WTC11 (cell line): Measurements from ENCODE around the gene GRB10. TPM values are rescaled to one million over a fixed set of nuclear protein-coding genes. Genes with fewer than 3 reads are reported as not detected.

ENCODE experiments used
- ATAC-seq: fragments of 200-7000 bp; cut with Tn5 transposase; 2 replicates; pipeline ENCODE4 v1.10.0; 2021; ENCODE audit warnings: mild to moderate bottlenecking, moderate library complexity
- CTCF ChIA-PET: fragments of 300-600 bp; sonication (Branson Sonifier 250); formaldehyde crosslinking; loops from one replicate; lab custom pipeline; 2021; ENCODE audit warnings: antibody characterized with exemption; lab: Charles Lee
- POLR2A ChIA-PET: fragments of 350-600 bp; sonication (Branson Sonifier 250); formaldehyde crosslinking; loops from one replicate; lab custom pipeline; 2021; ENCODE audit warnings: antibody characterized with exemption; lab: Charles Lee
- DNase-seq: peaks from one replicate; pipeline ENCODE4 v3.0.0; 2021; ENCODE audit warnings: low spot score
- H3K27ac Mint-ChIP-seq: 2 replicates; pipeline ENCODE4 v1.8.0; 2021; ENCODE audit warnings: mixed read lengths
- H3K27me3 Mint-ChIP-seq: 2 replicates; pipeline ENCODE4 v1.8.0; 2021; ENCODE audit warnings: low read depth, mild to moderate bottlenecking, moderate library complexity, mixed read lengths
- H3K36me3 Mint-ChIP-seq: 2 replicates; pipeline ENCODE4 v1.8.0; 2021; ENCODE audit warnings: mixed read lengths
- H3K4me1 Mint-ChIP-seq: 2 replicates; pipeline ENCODE4 v1.8.0; 2022; ENCODE audit warnings: mixed read lengths
- H3K4me3 Mint-ChIP-seq: 2 replicates; pipeline ENCODE4 v1.8.0; 2021; ENCODE audit warnings: mild to moderate bottlenecking, moderate library complexity, mixed read lengths
- H3K9me3 Mint-ChIP-seq: 2 replicates; pipeline ENCODE4 v1.8.0; 2021; ENCODE audit warnings: mixed read lengths
- CTCF ChIP-seq: fragments of 200-600 bp; IDR thresholded peaks from 2 replicates; pipeline ENCODE4 v1.8.0; 2022; ENCODE audit warnings: antibody characterized with exemption
- FOXJ3 ChIP-seq: sonication (generic); formaldehyde crosslinking; IDR thresholded peaks from 2 replicates; pipeline ENCODE4 v1.9.0; 2021; ENCODE audit warnings: missing genetic modification reagents, mild to moderate bottlenecking, borderline replicate concordance
- GTF2I ChIP-seq: fragments of 250-450 bp; sonication (Bioruptor Pico); conservative IDR thresholded peaks from 2 replicates; pipeline ENCODE4 v1.4.0; 2021; ENCODE audit warnings: mild to moderate bottlenecking
- IRF2 ChIP-seq: sonication (generic); formaldehyde crosslinking; IDR thresholded peaks from 2 replicates; pipeline ENCODE4 v1.8.0; 2022; ENCODE audit warnings: low read depth, missing genetic modification reagents, borderline replicate concordance
- JUN ChIP-seq: sonication (generic); formaldehyde crosslinking; IDR thresholded peaks from 2 replicates; pipeline ENCODE4 v1.8.0; 2023; ENCODE audit warnings: mild to moderate bottlenecking, missing genetic modification reagents
- KAT7 ChIP-seq: sonication (generic); formaldehyde crosslinking; IDR thresholded peaks from 2 replicates; pipeline ENCODE4 v1.8.1; 2023; ENCODE audit warnings: missing genetic modification reagents, mild to moderate bottlenecking, borderline replicate concordance
- MXD4 ChIP-seq: fragments of 250-450 bp; sonication (Bioruptor Pico); IDR thresholded peaks from 2 replicates; pipeline ENCODE4 v1.8.0; 2021; ENCODE audit warnings: mild to moderate bottlenecking, moderate library complexity, borderline replicate concordance
- NFYB ChIP-seq: sonication (generic); formaldehyde crosslinking; conservative IDR thresholded peaks from 2 replicates; pipeline ENCODE4 v1.8.0; 2022; ENCODE audit warnings: low read depth, missing genetic modification reagents
- RORB ChIP-seq: fragments of 250-450 bp; sonication (Bioruptor Pico); IDR thresholded peaks from 2 replicates; pipeline ENCODE4 v1.9.0; 2021; ENCODE audit warnings: mild to moderate bottlenecking
- USF2 ChIP-seq: sonication (generic); formaldehyde crosslinking; IDR thresholded peaks from 2 replicates; pipeline ENCODE4 v1.8.1; 2023; ENCODE audit warnings: mild to moderate bottlenecking, missing genetic modification reagents, moderate library complexity
- ZNF121 ChIP-seq: sonication (generic); formaldehyde crosslinking; IDR thresholded peaks from 2 replicates; pipeline ENCODE4 v1.8.0; 2023; ENCODE audit warnings: missing genetic modification reagents
- ZNF317 ChIP-seq: sonication (generic); formaldehyde crosslinking; IDR thresholded peaks from 2 replicates; pipeline ENCODE4 v1.8.1; 2023; ENCODE audit warnings: low read depth, mild to moderate bottlenecking, moderate library complexity, missing genetic modification reagents, borderline replicate concordance
- ZNF423 ChIP-seq: fragments of 250-450 bp; sonication (Bioruptor Pico); IDR thresholded peaks from 2 replicates; pipeline ENCODE4 v2.1.2; 2022; ENCODE audit warnings: mild to moderate bottlenecking, moderate library complexity
- ZSCAN18 ChIP-seq: fragments of 250-450 bp; sonication (Bioruptor Pico); IDR thresholded peaks from 2 replicates; pipeline ENCODE4 v2.1.2; 2022; ENCODE audit warnings: mild to moderate bottlenecking, moderate library complexity
- total RNA-seq: library from RNA; stranded (reverse); gene quantifications from 3 replicates; pipeline ENCODE4 v1.2.3, GENCODE V29; 2021
- TF ChIP-seq, protein P1 (sequence below): sonication (generic); formaldehyde crosslinking; IDR thresholded peaks from 2 replicates; pipeline ENCODE4 v1.8.0; 2022; ENCODE audit warnings: mild to moderate bottlenecking, missing genetic modification reagents
- TF ChIP-seq, protein P2 (sequence below): sonication (generic); formaldehyde crosslinking; IDR thresholded peaks from 2 replicates; pipeline ENCODE4 v1.8.1; 2023; ENCODE audit warnings: mild to moderate bottlenecking, moderate library complexity, missing genetic modification reagents
- TF ChIP-seq, protein P3 (sequence below): sonication (generic); formaldehyde crosslinking; IDR thresholded peaks from 2 replicates; pipeline ENCODE4 v1.8.0; 2022; ENCODE audit warnings: mild to moderate bottlenecking, missing genetic modification reagents
- TF ChIP-seq, protein P4 (sequence below): sonication (generic); formaldehyde crosslinking; IDR thresholded peaks from 2 replicates; pipeline ENCODE4 v1.8.1; 2023; ENCODE audit warnings: mild to moderate bottlenecking, missing genetic modification reagents, borderline replicate concordance

GRB10 gene
- total RNA-seq, 1 experiment from 2014 or later, result 103 TPM

GRCh38 chr7:50742401-50742800, 40.3 kb downstream of the GRB10 start:
- ATAC-seq, result no peak
- peaks cover 14% of the 10 kb centered on the region for H3K9me3 Mint-ChIP-seq
- POLR2A ChIA-PET, result no interaction called here
- no peak for TF ChIP-seq MXD4 (CRISPR knock-in tag)
- TF ChIP-seq, all 79 proteins: peak for 0
- H3K27ac Mint-ChIP-seq, result no peak overlapping the region
- H3K4me1 Mint-ChIP-seq, result peaks cover 52% of the 10 kb centered on the region
- peaks cover 5% of the 10 kb centered on the region; the same call in 1 of the 2 replicates for H3K36me3 Mint-ChIP-seq
- H3K27me3 Mint-ChIP-seq, result no peaks in the 10 kb centered on the region
- CTCF ChIA-PET, result no interaction called here
- H3K4me3 Mint-ChIP-seq, result no peak overlapping the region
- DNase-seq, result no peak

DNA sequence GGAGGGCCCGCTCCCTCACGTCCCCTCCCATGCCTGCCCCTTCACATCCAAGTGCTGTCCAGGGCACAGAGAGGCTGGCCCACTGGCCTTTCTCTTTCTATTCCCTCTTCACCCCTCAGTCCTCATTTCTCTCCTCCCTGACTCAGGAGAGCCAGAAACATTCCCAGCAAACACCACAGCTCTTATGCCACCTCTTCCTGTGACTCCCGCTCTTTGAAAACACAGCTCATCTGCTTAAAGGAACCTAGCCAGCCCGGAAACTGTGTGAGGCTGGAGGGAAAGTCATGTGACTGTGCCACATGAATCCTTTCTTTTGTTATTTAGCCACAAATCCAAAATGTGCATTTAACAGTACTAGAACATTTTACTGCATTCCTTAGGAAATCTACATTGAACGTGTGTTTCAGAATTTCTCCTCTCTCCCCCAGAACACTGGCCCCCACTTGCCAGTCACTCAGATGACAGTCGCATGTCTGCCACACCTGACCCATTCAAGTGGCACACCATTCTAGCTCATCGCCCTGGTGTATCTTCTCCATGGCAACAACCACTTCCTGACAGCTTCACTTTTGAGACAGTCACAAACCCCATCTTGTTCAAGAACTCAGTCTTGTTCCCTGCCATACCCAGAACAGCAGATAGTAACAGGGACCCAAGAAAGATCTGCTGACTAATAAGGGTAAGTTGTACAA, 42.8 kb downstream of the GRB10 start:
- Mint-ChIP-seq H3K9me3 (peaks cover 18% of the 10 kb centered on the region), H3K27ac (peak overlapping the region; percentile 25), H3K4me1 (peaks cover 30% of the 10 kb centered on the region), H3K4me3 (no peak overlapping the region)
- POLR2A ChIA-PET, result no interaction called here
- TF ChIP-seq GTF2I (no peak), USF2 (CRISPR knock-in tag) (peak; percentile 57), ZNF121 (no peak)
- TF ChIP-seq, all 79 proteins: peak for 1
- ATAC-seq (peak; percentile 70), DNase-seq (no peak)
- Mint-ChIP-seq H3K27me3 (no peaks in the 10 kb centered on the region), H3K36me3 (peaks cover 5% of the 10 kb centered on the region; the same call in 1 of the 2 replicates)
- CTCF ChIA-PET, result interaction anchor here (1.0 kb wide), 1 partner anchor 261 kb away, joined by 3 read pairs; no protein-coding TSS in a partner anchor

DNA sequence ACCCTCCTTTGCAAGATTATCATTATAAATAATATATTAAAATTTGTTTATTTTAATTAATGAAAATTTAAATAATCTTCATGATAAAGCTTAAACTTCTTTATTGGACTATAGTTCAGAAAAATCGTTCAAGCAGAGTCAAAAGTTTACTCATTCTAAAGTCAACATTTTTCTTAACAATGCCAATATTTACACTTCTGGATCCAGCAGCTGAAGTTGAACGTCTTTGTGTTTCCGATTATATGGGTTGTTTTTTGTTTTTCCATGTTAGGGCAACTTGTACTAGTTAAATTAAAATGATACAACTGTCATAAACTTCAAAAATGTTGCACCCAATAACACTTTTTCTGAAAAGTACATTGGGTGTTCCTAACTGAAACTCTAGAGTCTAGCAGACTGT, 43.8 kb downstream of the GRB10 start:
- POLR2A ChIA-PET, result interaction anchor here (0.5 kb wide), 1 partner anchor 406 kb away, joined by 4 read pairs; no protein-coding TSS in a partner anchor
- Mint-ChIP-seq H3K4me3 (no peak overlapping the region), H3K27ac (no peak overlapping the region), H3K27me3 (no peaks in the 10 kb centered on the region), H3K36me3 (peaks cover 5% of the 10 kb centered on the region; the same call in 1 of the 2 replicates), H3K9me3 (peaks cover 18% of the 10 kb centered on the region), H3K4me1 (peaks cover 33% of the 10 kb centered on the region)
- ATAC-seq, result no peak
- CTCF ChIA-PET, result no interaction called here
- DNase-seq, result no peak
- TF ChIP-seq JUN (CRISPR knock-in tag), result no peak
- no peak for TF ChIP-seq IRF2 (CRISPR knock-in tag)
- no peak for TF ChIP-seq NFYB (CRISPR knock-in tag)
- TF ChIP-seq, protein P1, sequence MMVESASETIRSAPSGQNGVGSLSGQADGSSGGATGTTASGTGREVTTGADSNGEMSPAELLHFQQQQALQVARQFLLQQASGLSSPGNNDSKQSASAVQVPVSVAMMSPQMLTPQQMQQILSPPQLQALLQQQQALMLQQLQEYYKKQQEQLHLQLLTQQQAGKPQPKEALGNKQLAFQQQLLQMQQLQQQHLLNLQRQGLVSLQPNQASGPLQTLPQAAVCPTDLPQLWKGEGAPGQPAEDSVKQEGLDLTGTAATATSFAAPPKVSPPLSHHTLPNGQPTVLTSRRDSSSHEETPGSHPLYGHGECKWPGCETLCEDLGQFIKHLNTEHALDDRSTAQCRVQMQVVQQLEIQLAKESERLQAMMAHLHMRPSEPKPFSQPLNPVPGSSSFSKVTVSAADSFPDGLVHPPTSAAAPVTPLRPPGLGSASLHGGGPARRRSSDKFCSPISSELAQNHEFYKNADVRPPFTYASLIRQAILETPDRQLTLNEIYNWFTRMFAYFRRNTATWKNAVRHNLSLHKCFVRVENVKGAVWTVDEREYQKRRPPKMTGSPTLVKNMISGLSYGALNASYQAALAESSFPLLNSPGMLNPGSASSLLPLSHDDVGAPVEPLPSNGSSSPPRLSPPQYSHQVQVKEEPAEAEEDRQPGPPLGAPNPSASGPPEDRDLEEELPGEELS (CRISPR knock-in tag), result no peak
- TF ChIP-seq CTCF, result no peak
- TF ChIP-seq, protein P2, sequence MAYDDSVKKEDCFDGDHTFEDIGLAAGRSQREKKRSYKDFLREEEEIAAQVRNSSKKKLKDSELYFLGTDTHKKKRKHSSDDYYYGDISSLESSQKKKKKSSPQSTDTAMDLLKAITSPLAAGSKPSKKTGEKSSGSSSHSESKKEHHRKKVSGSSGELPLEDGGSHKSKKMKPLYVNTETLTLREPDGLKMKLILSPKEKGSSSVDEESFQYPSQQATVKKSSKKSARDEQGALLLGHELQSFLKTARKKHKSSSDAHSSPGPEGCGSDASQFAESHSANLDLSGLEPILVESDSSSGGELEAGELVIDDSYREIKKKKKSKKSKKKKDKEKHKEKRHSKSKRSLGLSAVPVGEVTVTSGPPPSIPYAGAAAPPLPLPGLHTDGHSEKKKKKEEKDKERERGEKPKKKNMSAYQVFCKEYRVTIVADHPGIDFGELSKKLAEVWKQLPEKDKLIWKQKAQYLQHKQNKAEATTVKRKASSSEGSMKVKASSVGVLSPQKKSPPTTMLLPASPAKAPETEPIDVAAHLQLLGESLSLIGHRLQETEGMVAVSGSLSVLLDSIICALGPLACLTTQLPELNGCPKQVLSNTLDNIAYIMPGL (CRISPR knock-in tag), result no peak
- no peak for TF ChIP-seq ZNF423
- TF ChIP-seq KAT7 (CRISPR knock-in tag), result no peak
- no peak for TF ChIP-seq MXD4 (CRISPR knock-in tag)
- TF ChIP-seq RORB (CRISPR knock-in tag), result no peak
- no peak for TF ChIP-seq ZSCAN18 (CRISPR knock-in tag)
- TF ChIP-seq, protein P3, sequence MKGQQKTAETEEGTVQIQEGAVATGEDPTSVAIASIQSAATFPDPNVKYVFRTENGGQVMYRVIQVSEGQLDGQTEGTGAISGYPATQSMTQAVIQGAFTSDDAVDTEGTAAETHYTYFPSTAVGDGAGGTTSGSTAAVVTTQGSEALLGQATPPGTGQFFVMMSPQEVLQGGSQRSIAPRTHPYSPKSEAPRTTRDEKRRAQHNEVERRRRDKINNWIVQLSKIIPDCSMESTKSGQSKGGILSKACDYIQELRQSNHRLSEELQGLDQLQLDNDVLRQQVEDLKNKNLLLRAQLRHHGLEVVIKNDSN (CRISPR knock-in tag), result no peak
- TF ChIP-seq FOXJ3 (CRISPR knock-in tag), result no peak
- TF ChIP-seq ZNF317 (CRISPR knock-in tag), result no peak
- TF ChIP-seq, protein P4, sequence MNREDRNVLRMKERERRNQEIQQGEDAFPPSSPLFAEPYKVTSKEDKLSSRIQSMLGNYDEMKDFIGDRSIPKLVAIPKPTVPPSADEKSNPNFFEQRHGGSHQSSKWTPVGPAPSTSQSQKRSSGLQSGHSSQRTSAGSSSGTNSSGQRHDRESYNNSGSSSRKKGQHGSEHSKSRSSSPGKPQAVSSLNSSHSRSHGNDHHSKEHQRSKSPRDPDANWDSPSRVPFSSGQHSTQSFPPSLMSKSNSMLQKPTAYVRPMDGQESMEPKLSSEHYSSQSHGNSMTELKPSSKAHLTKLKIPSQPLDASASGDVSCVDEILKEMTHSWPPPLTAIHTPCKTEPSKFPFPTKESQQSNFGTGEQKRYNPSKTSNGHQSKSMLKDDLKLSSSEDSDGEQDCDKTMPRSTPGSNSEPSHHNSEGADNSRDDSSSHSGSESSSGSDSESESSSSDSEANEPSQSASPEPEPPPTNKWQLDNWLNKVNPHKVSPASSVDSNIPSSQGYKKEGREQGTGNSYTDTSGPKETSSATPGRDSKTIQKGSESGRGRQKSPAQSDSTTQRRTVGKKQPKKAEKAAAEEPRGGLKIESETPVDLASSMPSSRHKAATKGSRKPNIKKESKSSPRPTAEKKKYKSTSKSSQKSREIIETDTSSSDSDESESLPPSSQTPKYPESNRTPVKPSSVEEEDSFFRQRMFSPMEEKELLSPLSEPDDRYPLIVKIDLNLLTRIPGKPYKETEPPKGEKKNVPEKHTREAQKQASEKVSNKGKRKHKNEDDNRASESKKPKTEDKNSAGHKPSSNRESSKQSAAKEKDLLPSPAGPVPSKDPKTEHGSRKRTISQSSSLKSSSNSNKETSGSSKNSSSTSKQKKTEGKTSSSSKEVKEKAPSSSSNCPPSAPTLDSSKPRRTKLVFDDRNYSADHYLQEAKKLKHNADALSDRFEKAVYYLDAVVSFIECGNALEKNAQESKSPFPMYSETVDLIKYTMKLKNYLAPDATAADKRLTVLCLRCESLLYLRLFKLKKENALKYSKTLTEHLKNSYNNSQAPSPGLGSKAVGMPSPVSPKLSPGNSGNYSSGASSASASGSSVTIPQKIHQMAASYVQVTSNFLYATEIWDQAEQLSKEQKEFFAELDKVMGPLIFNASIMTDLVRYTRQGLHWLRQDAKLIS, result no peak
